Ramos (cell line): ENCODE results near the gene EPB41L4B.

Experiments used
- in situ Hi-C: fragments of 300-500 bp; cut with MboI; formaldehyde crosslinking; loops from one replicate; pipeline ENCODE4 v1.14.3; 2022; ENCODE audit warnings: low sequenced_read_pairs; ENCODE audit not compliant: unreplicated experiment

The EPB41L4B gene

GRCh38 chr9:109251080-109251775 is 69.6 kb downstream of the EPB41L4B start:
- in situ Hi-C loops, result loop anchor here (10.0 kb wide), 1 partner anchor 64 kb away; no protein-coding TSS in a partner anchor

DNA sequence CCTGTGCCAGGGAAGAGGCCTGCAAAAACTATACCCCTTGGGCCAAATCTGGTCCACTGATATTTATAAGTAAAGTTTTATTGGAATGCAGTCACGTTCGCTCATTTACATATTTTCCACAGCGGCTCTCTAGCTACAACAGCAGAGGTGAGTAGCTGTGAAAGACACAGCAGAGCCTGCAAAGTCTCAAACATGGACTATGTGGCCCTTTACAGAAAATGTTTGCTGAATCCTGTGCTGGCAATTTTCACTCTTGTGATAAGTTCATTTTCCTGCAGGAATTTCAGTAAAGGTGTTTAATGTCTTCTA is 70.1 kb downstream of the EPB41L4B start:
- in situ Hi-C loops, result loop anchor here (10.0 kb wide), 1 partner anchor 64 kb away; no protein-coding TSS in a partner anchor

GRCh38 chr9:109250311-109250741 is 70.5 kb downstream of the EPB41L4B start:
- in situ Hi-C loops, result loop anchor here (10.0 kb wide), 1 partner anchor 64 kb away; no protein-coding TSS in a partner anchor

GRCh38 chr9:109249615-109250014 is 71.2 kb downstream of the EPB41L4B start:
- in situ Hi-C loops, result loop anchor here (10.0 kb wide), 1 partner anchor 65 kb away; no protein-coding TSS in a partner anchor

DNA sequence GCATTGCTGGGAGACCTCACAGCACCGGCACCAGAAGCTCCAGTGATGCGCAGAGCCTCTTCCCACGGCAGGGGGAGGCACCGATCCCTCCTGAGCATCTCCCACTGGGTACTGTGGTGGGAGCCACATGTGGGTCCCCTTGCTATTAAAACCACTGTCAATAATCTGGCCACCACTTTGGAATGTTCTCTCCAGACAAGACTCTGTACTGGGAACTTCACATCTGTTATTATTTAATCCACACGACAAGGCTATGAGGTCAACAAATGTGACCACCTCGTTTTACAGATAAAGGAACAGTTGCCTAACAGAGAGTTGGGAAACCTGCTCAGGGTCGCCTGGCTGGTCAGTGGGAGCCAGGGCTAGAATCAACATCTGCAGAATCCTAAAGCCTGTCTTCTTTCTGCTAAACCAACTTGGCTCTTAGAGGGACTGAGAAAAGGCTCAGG is 72.7 kb downstream of the EPB41L4B start:
- in situ Hi-C loops, result no loop called here

GRCh38 chr9:109247228-109247627 is 73.6 kb downstream of the EPB41L4B start:
- in situ Hi-C loops, result no loop called here

- in situ Hi-C loops, result no loop called here
Measured at GRCh38 chr9:109246533-109246932, 74.3 kb downstream of the EPB41L4B start.

DNA sequence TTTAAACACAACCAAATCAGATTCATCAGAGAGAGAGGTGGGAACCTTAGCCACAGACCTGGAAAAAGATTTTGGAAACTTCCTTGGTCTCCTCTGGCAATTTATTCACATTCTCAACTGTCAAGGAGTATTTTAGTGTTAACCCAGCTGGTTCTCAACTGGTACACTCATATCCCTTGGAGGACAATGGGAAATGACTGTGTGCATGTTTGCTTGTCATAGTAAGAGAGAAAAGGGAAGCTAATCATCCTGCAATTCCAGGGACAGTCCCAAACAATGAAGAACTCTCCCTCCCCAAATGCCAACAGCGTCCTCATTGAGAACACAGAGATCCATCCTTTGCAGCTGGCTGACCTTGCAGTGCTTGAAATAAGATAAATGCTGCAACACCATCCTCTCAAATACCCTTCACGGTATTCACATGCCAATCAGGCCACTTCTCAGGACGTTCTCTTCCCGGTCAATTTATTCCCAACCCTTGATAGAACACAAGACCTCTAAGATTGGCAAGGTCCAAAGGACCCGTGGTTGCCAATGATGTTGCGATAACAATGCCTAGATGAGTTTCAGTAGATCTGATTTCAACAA is 75.5 kb downstream of the EPB41L4B start:
- in situ Hi-C loops, result no loop called here

GRCh38 chr9:109244179-109245132 is 76.4 kb downstream of the EPB41L4B start:
- in situ Hi-C loops, result no loop called here

GRCh38 chr9:109242741-109243140 is 78.1 kb downstream of the EPB41L4B start:
- in situ Hi-C loops, result no loop called here

GRCh38 chr9:109242014-109242413 is 78.8 kb downstream of the EPB41L4B start:
- in situ Hi-C loops, result no loop called here

GRCh38 chr9:109241207-109241606 is 79.7 kb downstream of the EPB41L4B start:
- in situ Hi-C loops, result no loop called here

- in situ Hi-C loops, result no loop called here
Measured at GRCh38 chr9:109239240-109239639, 81.6 kb downstream of the EPB41L4B start.

- in situ Hi-C loops, result no loop called here
Measured at GRCh38 chr9:109238655-109239054, 82.2 kb downstream of the EPB41L4B start.

- in situ Hi-C loops, result no loop called here
Measured at GRCh38 chr9:109238125-109238524, 82.7 kb downstream of the EPB41L4B start.

DNA sequence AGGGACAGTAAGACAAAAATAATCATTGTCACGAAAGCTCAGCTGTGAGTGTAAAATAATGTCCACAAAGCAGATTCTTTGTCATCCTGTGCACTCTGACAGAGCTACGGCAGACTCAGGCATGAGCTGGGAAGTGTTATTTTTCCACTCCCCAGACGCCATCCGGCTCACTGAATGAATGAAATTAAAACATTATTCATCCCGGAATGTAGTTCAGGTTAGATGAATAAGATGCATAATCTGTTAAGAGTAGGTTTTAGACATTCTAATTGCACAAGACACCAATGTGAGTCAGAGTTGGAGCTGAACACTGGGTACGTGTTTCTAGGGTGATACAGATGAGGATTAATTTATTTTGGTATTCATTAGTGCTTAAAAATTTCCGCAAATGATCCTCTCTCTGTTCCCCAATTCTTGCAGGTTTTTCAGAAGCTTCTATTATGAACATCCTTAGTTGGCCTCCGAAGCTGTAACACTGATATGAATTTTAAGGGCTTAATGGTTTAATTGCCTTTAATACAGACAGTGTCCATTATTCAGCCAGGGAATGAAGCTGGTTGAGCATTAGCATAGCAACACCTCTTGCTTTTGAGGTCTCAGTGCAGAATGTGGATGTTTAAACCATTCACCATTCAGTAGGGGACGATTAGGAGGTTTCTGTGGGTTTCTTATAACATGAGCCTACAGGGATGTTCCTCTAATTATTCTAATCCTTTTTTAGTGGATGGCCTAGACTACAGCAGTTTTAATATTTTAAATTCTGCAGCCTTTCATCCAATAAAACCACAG is 88.2 kb downstream of the EPB41L4B start:
- in situ Hi-C loops, result no loop called here

DNA sequence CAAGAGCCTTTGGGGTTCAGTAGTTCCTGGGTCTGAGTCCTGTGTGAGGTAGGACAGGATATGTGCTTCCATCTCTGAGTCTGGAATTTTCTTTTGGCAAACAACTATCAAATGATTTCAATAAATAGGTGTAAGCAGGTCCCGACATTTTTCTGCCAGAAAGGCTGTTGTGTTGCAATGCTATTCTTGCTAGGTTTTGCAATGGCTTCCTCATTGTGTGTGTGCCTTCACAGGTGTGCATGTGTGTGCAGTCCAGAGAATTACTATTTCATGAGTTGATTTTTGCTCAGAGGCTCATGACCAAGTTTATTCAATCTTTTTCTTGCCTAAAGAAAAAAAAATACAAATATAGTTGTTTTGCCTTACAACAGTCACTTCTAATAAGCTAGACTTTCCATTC is 89.3 kb downstream of the EPB41L4B start:
- in situ Hi-C loops, result no loop called here

DNA sequence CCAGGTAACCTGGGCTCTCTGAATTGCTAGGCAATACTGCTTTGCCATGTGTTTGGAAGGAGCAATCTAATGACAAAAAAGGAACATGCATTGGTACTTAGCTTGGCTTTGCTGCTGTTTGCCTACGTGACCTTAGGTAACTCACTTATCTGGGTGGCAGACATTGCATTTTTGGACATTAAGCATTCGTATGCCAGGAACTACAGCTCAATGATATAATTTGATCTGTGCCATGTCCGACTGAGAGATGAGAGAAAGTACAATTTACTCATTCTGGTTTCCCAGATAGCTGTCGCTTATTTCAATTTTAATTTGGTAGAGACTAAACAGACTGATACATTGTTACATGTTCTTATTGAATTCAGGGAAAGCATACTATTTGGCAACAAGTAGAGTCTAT is 90.6 kb downstream of the EPB41L4B start:
- in situ Hi-C loops, result no loop called here

DNA sequence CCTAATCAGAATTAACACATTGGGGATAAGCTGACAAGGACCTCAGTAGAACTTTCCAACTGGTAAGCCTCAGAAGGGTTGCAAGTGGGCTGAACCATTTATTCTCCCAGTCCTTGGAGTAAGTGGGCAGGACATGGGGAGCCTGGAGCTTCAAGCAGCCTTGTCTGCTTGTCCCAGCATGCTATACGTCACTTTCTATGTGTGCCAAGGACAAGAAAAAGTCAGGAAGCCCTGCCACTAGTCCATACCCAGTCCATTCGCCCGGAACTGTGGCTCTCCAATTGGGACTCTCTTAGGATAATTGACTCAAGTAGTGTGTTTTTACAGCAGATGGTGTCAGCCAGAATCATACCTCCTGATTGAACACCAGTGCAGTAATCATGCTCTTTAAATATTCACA is 91.2 kb downstream of the EPB41L4B start:
- in situ Hi-C loops, result no loop called here

DNA sequence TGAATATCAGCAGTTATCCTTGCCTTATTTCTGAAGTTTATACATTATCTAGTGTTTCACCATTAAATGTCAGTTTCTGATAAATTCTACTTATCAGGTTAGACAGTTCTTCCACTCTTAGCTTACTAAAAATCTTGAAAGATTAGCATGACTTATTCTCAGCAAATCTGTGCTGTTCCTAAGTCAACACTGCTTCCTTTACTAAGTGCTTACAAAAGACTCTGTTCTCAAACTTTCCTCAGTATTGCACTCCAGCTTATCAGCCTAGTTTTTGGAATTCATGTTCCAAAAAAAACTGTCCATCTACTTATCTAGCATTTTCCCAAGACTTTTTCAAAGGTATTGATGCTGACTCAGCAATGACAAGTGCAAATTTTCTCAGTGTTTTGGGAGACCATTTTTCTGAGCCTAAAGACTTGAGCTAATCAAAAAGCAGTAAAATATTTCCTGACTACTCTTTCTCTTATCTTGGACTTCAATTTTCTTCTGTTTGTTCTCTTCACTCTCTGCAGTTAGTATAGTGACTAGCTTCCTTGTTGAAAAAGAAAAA is 92.7 kb downstream of the EPB41L4B start:
- in situ Hi-C loops, result no loop called here
